CD4-positive, alpha-beta T cell treated with Interleukin-6 at 100 ng/mL for 8 hours (primary cell): Measurements from ENCODE around the gene FANCM.
A peak's percentile ranks its signal among the peaks of the same experiment; 100 is the strongest.
"Not testable (repeated sequence)": the region's sequence is repeated elsewhere in the genome, so short reads cannot be mapped to it uniquely, and the experiment has no call there.

Experiments
- DNase-seq: peaks from one replicate; pipeline ENCODE4 v3.0.0-alpha.2; 2020; ENCODE audit warnings: mixed read lengths, low spot score

Gene FANCM

GRCh38 chr14:45135659-45136395, at the start of gene FANCM:
TSS of gene FANCM (plus strand) at chr14:45135930. CDS start at chr14:45136032, 102 bp downstream.
- DNase-seq = peak; percentile 88

GRCh38 chr14:45089813-45090212, 45.9 kb upstream of the FANCM start:
- DNase-seq = peak; percentile 7

GRCh38 chr14:45091710-45092109, 44.0 kb upstream of the FANCM start:
- no peak for DNase-seq

GRCh38 chr14:45094275-45094674, 41.5 kb upstream of the FANCM start:
- DNase-seq = no peak

GRCh38 chr14:45095143-45095542, 40.6 kb upstream of the FANCM start:
- DNase-seq = no peak

- no peak for DNase-seq
These were observed 39.5 kb upstream of the FANCM start for GRCh38 chr14:45096218-45096617.

- no peak for DNase-seq
These were observed 31.9 kb upstream of the FANCM start for GRCh38 chr14:45103806-45104205.

- DNase-seq = no peak
These were observed 31.2 kb upstream of the FANCM start for GRCh38 chr14:45104561-45104960.

- DNase-seq = no peak
These were observed 22.6 kb upstream of the FANCM start for GRCh38 chr14:45112896-45113781.

- no peak for DNase-seq
These were observed 21.4 kb upstream of the FANCM start for GRCh38 chr14:45114327-45114726.

- DNase-seq = no peak
These were observed 17.1 kb upstream of the FANCM start for GRCh38 chr14:45118594-45118993.

- no peak for DNase-seq
These were observed 15.6 kb upstream of the FANCM start for GRCh38 chr14:45120096-45120495.

- DNase-seq = no peak
These were observed 12.5 kb upstream of the FANCM start for GRCh38 chr14:45123271-45123670.

- no peak for DNase-seq
These were observed 10.0 kb upstream of the FANCM start for GRCh38 chr14:45125754-45126153.

GRCh38 chr14:45128963-45129629, 6.6 kb upstream of the FANCM start:
- no peak for DNase-seq

GRCh38 chr14:45133683-45134050, 2.1 kb upstream of the FANCM start:
- no peak for DNase-seq

GRCh38 chr14:45134051-45134958, 1.4 kb upstream of the FANCM start, which contains the start of gene FKBP3:
TSS of gene FKBP3 (minus strand) at chr14:45134481. CDS start at chr14:45134456, 25 bp downstream.
- peak; percentile 97 for DNase-seq

GRCh38 chr14:45135156-45135555, 574 bp upstream of the FANCM start:
- no peak for DNase-seq

GRCh38 chr14:45136399-45136798, 669 bp downstream of the FANCM start:
- no peak for DNase-seq

GRCh38 chr14:45140661-45141187, 5.0 kb downstream of the FANCM start:
- DNase-seq = no peak

GRCh38 chr14:45142083-45142482, 6.4 kb downstream of the FANCM start:
- not testable (repeated sequence) for DNase-seq
